MM.1S (cell line): ENCODE data around the gene KIF5C.
"Not testable (repeated sequence)": the region's sequence is repeated elsewhere in the genome, so short reads cannot be mapped to it uniquely, and the experiment has no call there.

Experiments
- DNase-seq: peaks from one replicate; pipeline ENCODE4 v3.0.0-alpha.2; 2015
- H2AFZ ChIP-seq: fragments of 300-600 bp; sonication (generic); 2 replicates; pipeline ENCODE4 v1.6.0; 2016; ENCODE audit warnings: antibody characterized with exemption, low read length
- H3F3A ChIP-seq: fragments of 300-600 bp; sonication (generic); 2 replicates; pipeline ENCODE4 v1.6.1; 2016; ENCODE audit warnings: mild to moderate bottlenecking, antibody characterized with exemption, low read length, moderate library complexity, mixed read lengths; ENCODE audit not compliant: insufficient read depth
- H3K27ac ChIP-seq: fragments of 300-600 bp; sonication (generic); 2 replicates; pipeline ENCODE4 v1.5.1; 2016; ENCODE audit warnings: mild to moderate bottlenecking, low read length
- H3K27me3 ChIP-seq: fragments of 300-600 bp; sonication (generic); replicated peaks from 2 replicates; pipeline ENCODE4 v1.6.0; 2016; ENCODE audit warnings: low read length; ENCODE audit not compliant: insufficient read depth
- H3K36me3 ChIP-seq: fragments of 300-600 bp; sonication (generic); replicated peaks from 2 replicates; pipeline ENCODE4 v1.6.1; 2016; ENCODE audit warnings: mild to moderate bottlenecking, low read length, mixed read lengths; ENCODE audit not compliant: insufficient read depth
- H3K4me1 ChIP-seq: fragments of 300-600 bp; sonication (generic); 2 replicates; pipeline ENCODE4 v1.6.1; 2016; ENCODE audit warnings: low read length, mixed read lengths
- H3K4me2 ChIP-seq: fragments of 300-600 bp; sonication (generic); 2 replicates; pipeline ENCODE4 v1.6.0; 2016; ENCODE audit warnings: low read depth, low read length
- H3K4me3 ChIP-seq: fragments of 300-600 bp; sonication (generic); 2 replicates; pipeline ENCODE4 v1.5.1; 2016; ENCODE audit warnings: low read length, mixed read lengths
- H3K79me2 ChIP-seq: fragments of 300-600 bp; sonication (generic); 2 replicates; pipeline ENCODE4 v1.6.1; 2016; ENCODE audit warnings: mixed run types, low read length, mixed read lengths
- H3K9ac ChIP-seq: fragments of 300-600 bp; sonication (generic); 2 replicates; pipeline ENCODE4 v1.6.1; 2016; ENCODE audit warnings: low read length, mixed read lengths
- H3K9me2 ChIP-seq: fragments of 300-600 bp; sonication (generic); replicated peaks from 2 replicates; pipeline ENCODE4 v1.6.1; 2016; ENCODE audit warnings: mild to moderate bottlenecking, low read length, mixed read lengths; ENCODE audit not compliant: insufficient read depth
- H3K9me3 ChIP-seq: fragments of 300-600 bp; sonication (generic); replicated peaks from 2 replicates; pipeline ENCODE4 v1.6.1; 2016; ENCODE audit warnings: mild to moderate bottlenecking, low read length, mixed read lengths; ENCODE audit not compliant: insufficient read depth
- H4K20me1 ChIP-seq: fragments of 300-600 bp; sonication (generic); 2 replicates; pipeline ENCODE4 v1.6.1; 2016; ENCODE audit warnings: mild to moderate bottlenecking, low read length, moderate library complexity, mixed read lengths; ENCODE audit not compliant: insufficient read depth
- EZH2 ChIP-seq: fragments of 300-600 bp; sonication (generic); optimal IDR thresholded peaks from 2 replicates; pipeline ENCODE3; 2017; ENCODE audit warnings: low read depth, mild to moderate bottlenecking, antibody characterized with exemption, low read length, mixed read lengths
- EZH2phosphoT487 ChIP-seq: fragments of 300-600 bp; sonication (generic); IDR thresholded peaks from 2 replicates; pipeline ENCODE4 v1.6.1; 2018; ENCODE audit warnings: antibody characterized with exemption, low read length
- TF ChIP-seq, protein P1 (sequence below): fragments of 300-600 bp; sonication (generic); IDR thresholded peaks from 2 replicates; pipeline ENCODE4 v1.5.1; 2016; ENCODE audit warnings: antibody characterized with exemption, low read length, mixed read lengths

Gene KIF5C

DNA sequence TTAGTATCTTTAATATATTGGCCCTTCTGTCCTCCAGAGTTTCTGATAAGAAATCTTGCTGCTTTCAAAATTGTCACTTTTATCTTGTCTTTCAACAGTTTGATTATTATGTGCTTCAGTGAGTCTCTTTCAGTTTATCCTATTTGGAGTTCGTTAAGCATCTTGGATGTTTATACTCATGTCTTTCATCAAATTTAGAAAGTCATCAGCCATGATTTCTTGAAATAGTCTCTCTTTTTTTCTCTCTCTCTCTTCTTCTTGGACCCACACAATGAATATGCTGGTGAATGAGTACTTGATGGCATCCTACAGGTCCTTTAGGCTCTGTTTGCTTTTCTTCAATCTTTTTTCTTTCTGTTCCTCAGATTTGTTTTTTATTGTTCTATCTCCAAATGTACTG is 26.9 kb upstream of the KIF5C start:
- H3K9me3 ChIP-seq, result no peaks in the 10 kb centered on the region

DNA sequence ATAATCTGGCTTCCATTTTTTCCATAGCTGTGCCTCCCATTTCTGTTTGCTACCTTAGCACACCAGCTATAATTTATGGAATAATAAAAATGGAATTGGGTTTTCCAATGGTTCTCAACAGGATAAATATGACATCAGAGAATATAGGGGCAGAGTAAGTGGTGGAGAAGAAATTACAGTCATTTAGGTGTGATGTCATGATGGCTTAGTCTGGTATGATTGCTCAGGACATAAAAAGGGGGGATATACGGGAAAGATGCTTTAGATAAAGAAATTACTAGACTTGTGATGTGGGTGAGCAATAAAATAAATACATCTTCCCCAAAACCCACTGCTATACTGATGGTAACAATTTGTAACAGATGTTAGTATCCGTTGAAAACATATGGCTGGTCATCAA is 21.6 kb upstream of the KIF5C start:
- Histone ChIP-seq H4K20me1 (no peaks in the 10 kb centered on the region), H3K27ac (no peak overlapping the region), H3F3A (no peaks in the 10 kb centered on the region), H3K9ac (no peak overlapping the region), H3K27me3 (no peaks in the 10 kb centered on the region), H3K4me1 (no peaks in the 10 kb centered on the region), H3K9me3 (no peaks in the 10 kb centered on the region), H2AFZ (no peak overlapping the region), H3K79me2 (no peaks in the 10 kb centered on the region), H3K36me3 (no peaks in the 10 kb centered on the region), H3K4me3 (no peak overlapping the region), H3K4me2 (no peak overlapping the region), H3K9me2 (no peaks in the 10 kb centered on the region)
- TF ChIP-seq, protein P1, sequence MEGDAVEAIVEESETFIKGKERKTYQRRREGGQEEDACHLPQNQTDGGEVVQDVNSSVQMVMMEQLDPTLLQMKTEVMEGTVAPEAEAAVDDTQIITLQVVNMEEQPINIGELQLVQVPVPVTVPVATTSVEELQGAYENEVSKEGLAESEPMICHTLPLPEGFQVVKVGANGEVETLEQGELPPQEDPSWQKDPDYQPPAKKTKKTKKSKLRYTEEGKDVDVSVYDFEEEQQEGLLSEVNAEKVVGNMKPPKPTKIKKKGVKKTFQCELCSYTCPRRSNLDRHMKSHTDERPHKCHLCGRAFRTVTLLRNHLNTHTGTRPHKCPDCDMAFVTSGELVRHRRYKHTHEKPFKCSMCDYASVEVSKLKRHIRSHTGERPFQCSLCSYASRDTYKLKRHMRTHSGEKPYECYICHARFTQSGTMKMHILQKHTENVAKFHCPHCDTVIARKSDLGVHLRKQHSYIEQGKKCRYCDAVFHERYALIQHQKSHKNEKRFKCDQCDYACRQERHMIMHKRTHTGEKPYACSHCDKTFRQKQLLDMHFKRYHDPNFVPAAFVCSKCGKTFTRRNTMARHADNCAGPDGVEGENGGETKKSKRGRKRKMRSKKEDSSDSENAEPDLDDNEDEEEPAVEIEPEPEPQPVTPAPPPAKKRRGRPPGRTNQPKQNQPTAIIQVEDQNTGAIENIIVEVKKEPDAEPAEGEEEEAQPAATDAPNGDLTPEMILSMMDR, result no peak
- no peak for TF ChIP-seq EZH2phosphoT487
- no peak for TF ChIP-seq EZH2
- no peak for DNase-seq

More for the DNA sequence above, 26.9 kb upstream of the KIF5C start:
- H3K27ac ChIP-seq, result no peak overlapping the region
- H3F3A ChIP-seq, result no peaks in the 10 kb centered on the region
- no peak for TF ChIP-seq EZH2
- H3K4me2 ChIP-seq, result no peak overlapping the region
- no peak overlapping the region for H3K4me3 ChIP-seq
- H3K36me3 ChIP-seq, result no peaks in the 10 kb centered on the region
- H3K4me1 ChIP-seq, result no peaks in the 10 kb centered on the region
- no peak for DNase-seq
- H4K20me1 ChIP-seq, result no peaks in the 10 kb centered on the region
- no peak overlapping the region for H2AFZ ChIP-seq
- no peaks in the 10 kb centered on the region for H3K27me3 ChIP-seq
- no peaks in the 10 kb centered on the region for H3K79me2 ChIP-seq
- H3K9ac ChIP-seq, result no peak overlapping the region
- H3K9me2 ChIP-seq, result no peaks in the 10 kb centered on the region

DNA sequence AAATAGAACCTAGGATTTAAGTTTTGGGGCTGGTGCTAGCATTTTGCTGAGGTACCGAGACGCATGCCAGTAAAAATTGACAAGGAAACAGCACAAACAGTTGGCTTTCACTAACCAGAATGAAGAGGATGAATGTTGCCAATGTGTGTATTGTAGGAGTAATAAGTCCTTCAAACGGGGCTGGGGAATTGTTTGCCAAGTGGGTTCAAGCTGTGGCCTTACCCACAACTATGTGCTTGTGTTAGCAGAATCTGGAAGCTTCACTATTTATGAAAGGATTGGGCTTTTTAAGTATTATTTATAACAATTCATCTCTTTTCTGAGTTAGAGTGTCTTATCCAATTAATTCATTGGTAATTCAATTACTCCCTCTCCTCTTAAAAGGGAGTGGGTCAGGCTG is 15.0 kb upstream of the KIF5C start:
- Histone ChIP-seq H3K9me2 (no peaks in the 10 kb centered on the region), H3K27ac (no peak overlapping the region), H2AFZ (no peak overlapping the region), H3K79me2 (no peaks in the 10 kb centered on the region), H3K27me3 (no peaks in the 10 kb centered on the region), H3K9ac (no peak overlapping the region), H3K9me3 (no peaks in the 10 kb centered on the region), H3K36me3 (no peaks in the 10 kb centered on the region), H3K4me2 (no peak overlapping the region), H3K4me1 (peaks cover 4% of the 10 kb centered on the region; the same call in 1 of the 2 replicates), H3K4me3 (no peak overlapping the region), H4K20me1 (no peaks in the 10 kb centered on the region), H3F3A (no peaks in the 10 kb centered on the region)
- DNase-seq, result no peak
- no peak for TF ChIP-seq EZH2
- TF ChIP-seq, protein P1, result no peak

DNA sequence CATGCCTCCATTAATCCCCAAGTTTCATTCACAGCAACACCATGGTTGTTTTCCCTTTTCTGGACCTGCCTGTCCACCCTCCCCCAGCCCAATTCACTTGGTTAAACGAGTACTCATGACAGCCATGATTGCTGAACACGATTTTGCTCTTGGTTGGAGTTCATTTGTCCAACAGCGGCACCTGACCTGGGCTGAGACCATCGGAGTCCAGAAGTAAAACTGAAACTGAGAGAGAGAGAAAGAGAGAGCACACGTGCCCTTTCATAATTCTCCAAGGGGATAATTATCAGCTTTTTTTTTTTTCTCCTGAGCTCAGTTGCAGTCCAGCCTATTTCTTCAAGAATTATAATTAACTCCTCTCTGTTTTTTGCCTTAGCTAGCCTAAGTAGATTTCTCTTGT is 13.7 kb upstream of the KIF5C start:
- H3K27me3 ChIP-seq, result no peaks in the 10 kb centered on the region
- H3K4me3 ChIP-seq, result peak overlapping the region; percentile 58
- H3K9me2 ChIP-seq, result no peaks in the 10 kb centered on the region
- H2AFZ ChIP-seq, result peak overlapping the region; percentile 91
- DNase-seq, result peak; percentile 85
- H3K9me3 ChIP-seq, result no peaks in the 10 kb centered on the region
- no peak overlapping the region for H3K9ac ChIP-seq
- peak overlapping the region; percentile 56 for H3K4me2 ChIP-seq
- no peaks in the 10 kb centered on the region for H3F3A ChIP-seq
- TF ChIP-seq, protein P1, result no peak
- TF ChIP-seq EZH2, result no peak
- no peak for TF ChIP-seq EZH2phosphoT487
- no peaks in the 10 kb centered on the region for H4K20me1 ChIP-seq
- peaks cover 4% of the 10 kb centered on the region; the same call in 1 of the 2 replicates for H3K4me1 ChIP-seq
- no peak overlapping the region for H3K27ac ChIP-seq
- no peaks in the 10 kb centered on the region for H3K79me2 ChIP-seq
- H3K36me3 ChIP-seq, result no peaks in the 10 kb centered on the region

DNA sequence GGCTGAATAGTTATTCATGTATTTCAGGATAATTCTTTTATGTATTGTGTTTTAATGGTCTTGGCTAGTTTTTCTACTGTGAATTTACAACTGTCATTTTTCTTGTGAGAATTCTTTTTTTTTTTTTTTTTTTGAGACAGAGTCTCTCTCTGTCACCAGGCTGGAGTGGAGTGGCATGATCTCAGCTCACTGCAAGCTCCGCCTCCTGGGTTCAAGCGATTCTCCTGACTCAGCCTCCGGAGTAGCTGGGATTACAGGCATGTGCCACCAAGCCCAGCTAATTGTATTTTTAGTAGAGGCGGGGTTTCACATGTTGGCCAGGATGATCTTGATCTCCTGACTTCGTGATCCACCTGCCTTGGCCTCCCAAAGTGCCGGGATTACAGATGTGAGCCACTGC is 12.5 kb upstream of the KIF5C start:
- H4K20me1 ChIP-seq, H3K4me1 ChIP-seq, H3K4me2 ChIP-seq, H3K79me2 ChIP-seq, H3K9me2 ChIP-seq, H3F3A ChIP-seq, H3K4me3 ChIP-seq, H2AFZ ChIP-seq, H3K27ac ChIP-seq, H3K27me3 ChIP-seq, H3K36me3 ChIP-seq, DNase-seq, H3K9ac ChIP-seq, H3K9me3 ChIP-seq: not testable (repeated sequence)
